ENCODE data around the gene HMOX1.
A peak's percentile ranks its signal among the peaks of the same experiment; 100 is the strongest.

- TF ChIP-seq EZH2phosphoT487 (IDR thresholded peaks at IDR 0.05; ENCODE audit: borderline replicate concordance), result no peak
- TF ChIP-seq, protein P1, sequence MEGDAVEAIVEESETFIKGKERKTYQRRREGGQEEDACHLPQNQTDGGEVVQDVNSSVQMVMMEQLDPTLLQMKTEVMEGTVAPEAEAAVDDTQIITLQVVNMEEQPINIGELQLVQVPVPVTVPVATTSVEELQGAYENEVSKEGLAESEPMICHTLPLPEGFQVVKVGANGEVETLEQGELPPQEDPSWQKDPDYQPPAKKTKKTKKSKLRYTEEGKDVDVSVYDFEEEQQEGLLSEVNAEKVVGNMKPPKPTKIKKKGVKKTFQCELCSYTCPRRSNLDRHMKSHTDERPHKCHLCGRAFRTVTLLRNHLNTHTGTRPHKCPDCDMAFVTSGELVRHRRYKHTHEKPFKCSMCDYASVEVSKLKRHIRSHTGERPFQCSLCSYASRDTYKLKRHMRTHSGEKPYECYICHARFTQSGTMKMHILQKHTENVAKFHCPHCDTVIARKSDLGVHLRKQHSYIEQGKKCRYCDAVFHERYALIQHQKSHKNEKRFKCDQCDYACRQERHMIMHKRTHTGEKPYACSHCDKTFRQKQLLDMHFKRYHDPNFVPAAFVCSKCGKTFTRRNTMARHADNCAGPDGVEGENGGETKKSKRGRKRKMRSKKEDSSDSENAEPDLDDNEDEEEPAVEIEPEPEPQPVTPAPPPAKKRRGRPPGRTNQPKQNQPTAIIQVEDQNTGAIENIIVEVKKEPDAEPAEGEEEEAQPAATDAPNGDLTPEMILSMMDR (conservative IDR thresholded peaks at IDR 0.05; ENCODE audit: low read length), result peak; percentile 57
These were observed 28.4 kb upstream of the HMOX1 start for GRCh38 chr22:35352214-35353111.

Measured in Loucy (cell line).